G401.6 (cell line): ENCODE results near the gene RASAL2.

Experiments used
- FAIRE-seq: peaks from 2 replicates; lab custom pipeline; 2012; peaks lifted over from hg19 to GRCh38; lab: Jason Lieb, UNC

The RASAL2 gene

DNA sequence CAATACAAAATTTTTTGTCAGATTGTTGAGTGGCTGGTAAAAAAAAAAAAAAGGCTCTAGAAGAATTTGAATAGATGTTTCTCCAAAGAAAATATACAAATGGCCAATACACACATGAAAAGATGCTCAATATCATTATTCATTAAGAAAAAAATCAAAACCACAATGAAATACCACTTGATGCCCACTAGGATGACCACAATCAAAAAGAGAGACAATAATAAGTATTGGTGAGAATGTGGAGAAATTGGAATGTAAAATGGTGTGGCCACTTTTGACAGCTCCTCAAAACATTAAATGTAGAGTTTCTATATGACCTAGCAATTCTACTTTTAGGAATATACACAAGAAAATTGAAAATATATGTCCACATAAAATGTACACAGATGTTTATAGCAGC, 302.9 kb downstream of the RASAL2 start:
- no peak for FAIRE-seq

DNA sequence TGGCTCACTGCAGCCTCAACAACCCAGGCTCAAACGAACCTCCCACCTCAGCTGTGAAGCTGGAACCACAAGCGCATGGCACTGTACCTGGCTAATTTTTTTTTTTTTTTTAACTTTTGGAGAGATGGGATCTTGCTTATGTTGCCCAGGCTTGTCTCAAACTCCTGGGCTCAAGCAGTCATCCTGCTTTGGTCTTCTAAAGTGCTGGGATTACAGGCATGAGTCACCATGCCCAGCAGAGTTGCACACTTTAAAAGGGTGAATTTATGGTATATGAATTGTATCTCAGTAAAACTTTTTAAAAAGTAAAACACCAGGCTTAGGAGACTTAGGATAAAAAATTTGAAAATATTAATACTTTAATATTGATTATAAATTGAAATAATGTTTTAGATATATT, 303.8 kb downstream of the RASAL2 start:
- FAIRE-seq, result no peak

DNA sequence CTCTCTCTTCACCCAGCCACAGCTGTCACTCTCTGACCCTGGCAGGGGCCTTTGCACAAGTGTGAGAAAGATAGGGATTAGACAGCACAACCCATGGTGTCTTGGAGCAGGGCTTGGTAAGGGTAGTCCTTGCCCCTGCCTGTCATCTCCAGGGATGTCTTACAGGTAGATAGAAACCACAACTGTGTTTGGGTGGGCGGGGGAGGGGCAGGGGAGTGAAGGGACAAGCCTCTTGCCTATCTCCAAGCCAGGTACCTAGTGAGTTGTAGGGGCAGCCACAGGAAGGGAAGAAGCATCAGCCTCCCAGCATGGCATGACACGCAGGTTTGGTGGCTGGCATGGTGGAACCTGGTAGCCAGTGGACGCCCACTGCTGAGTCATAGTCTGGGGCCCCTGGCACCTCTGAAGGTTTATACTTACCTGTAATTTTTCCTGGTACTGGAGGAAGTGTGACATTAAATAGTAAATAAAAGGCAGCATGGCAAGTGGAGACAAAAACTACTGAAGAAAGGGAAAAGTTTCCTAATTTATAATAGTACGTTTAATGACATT, 305.3 kb downstream of the RASAL2 start:
- no peak for FAIRE-seq

DNA sequence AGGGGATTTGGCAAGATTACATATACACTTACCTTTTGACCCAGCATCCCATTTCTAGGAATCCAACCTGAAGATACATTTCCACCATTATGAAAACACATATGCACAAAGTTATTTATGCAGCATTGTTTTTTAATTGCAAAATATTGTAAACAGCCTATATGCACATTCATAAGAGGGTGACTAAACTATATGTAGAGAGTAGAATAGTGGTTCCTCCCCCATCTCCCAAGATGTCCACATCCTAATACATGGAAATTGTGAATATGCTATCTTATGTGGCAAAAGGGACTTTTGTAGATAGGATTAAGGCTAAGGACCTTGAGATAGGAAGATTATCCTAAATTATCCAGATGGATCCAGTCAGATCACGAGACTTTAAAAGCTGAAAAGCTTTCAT, 311.2 kb downstream of the RASAL2 start:
- FAIRE-seq, result no peak

DNA sequence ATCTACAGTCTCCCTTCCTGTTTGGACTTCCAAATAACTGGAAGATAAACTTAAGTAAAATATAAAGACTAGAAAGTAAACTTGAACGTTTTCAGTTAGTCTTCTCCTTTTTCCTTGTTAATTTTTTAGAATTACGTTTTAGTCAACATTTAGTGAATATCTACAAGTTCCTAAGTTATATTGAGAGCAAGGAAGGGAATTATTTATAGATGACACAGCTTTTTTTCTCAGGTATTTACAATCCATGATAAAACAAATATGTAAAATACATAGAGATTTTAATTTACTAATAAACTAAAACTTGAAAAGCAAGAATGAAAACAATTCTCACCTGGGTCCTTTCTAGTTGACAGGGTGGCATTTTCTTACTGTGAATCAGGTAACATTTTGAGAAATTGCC, 313.3 kb downstream of the RASAL2 start:
- no peak for FAIRE-seq

DNA sequence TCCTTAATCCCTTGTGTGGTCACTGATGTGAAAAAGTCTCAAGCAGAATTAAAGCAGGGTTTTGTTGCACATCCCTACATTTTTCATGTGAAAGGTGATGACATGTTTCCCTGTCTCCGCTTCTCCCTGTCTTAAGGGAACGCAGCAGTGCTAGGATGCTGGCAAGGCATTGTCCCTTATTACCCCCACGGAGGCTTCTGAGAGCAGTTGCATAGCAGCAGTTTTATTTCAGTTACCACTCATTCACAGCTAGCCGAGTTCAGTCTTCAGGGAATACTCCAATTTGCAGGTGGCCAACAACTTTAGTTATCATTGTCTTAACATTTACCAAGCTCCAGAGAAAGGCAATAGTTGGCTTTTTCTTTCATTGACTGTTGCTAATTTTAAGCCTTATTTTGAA, 313.8 kb downstream of the RASAL2 start:
- FAIRE-seq, result no peak

DNA sequence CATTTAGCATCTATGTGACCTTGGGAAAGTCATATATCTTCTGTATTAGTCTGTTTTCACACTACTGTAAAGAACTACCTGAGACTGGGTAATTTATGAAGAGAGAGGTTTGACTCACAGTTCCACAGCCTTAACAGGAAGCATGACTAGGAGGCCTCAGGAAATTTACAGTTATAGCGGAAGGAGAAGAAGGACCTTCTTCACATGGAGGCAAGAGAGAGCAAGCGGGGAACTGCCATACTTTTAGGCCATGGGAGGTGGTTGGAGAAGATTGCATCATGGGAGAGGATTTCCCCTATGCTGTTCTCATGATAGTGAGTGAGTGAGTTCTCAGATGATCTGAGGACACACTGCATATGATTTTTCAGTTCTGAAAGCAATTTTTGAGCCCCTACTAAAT, 315.0 kb downstream of the RASAL2 start:
- no peak for FAIRE-seq

DNA sequence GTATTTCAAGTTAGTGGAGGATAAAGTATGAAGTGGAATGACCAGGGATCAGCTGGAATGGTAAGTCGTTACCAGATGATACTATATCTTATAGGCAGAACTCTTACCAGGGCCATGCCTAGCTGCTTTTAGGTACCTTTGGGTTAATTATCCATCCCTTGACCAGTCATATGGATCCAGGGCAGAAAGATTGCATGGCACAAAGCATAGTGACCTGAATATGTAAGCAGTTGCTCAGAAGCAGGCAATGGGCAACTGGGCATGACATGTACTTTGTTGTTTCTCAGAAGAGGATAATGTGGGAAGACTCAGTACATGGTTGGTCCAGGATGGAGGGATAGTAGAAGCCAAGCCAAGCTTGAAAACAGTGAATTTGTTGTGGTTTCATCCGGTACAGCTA, 315.6 kb downstream of the RASAL2 start:
- FAIRE-seq, result no peak

DNA sequence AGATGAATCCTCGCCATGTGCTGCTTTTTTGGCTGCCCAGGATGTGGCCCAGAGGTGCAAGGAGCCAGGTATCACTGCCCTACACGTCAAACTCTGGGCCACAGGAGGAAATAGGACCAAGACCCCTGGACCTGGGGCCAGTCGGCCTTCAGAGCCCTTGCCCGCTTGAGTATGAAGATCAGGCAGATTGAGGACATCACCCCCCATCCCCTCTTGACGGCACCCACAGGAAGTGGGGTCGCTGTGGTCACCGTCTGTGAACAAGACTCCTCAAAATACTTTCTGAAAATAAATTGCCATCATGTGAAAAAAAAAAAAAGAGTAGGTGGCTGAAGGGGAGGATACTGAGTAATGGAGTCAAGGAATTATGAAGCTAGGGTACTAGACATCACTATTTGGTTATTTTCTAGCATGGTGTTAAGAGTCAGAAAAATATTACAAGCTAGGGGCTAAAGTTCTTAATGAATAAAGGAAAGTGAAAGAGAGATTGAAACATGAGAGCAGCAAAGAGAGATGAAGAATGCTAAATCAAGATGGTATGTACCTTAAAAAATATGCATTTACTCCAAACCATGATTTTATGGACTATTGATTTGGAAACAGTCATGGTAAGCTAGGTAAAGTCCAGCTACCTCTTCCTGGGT, 318.0 kb downstream of the RASAL2 start:
- FAIRE-seq, result no peak

DNA sequence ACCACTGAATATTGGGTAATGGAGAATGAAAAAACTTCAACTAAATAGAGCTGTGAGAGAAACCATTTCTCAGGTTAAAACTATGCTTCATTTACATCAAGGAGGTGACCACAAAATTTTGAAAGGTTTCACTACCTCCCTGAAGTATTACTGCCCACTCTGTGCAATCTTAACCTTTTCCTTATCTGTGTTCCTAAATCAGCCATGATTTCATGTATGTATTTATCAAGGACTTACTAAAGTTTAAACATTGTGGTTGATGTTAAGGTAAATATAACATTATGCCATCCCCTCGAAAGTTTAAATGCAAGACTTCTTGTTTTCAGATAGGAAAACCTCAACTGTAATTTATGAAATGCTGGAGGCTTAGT, 318.5 kb downstream of the RASAL2 start:
- no peak for FAIRE-seq

DNA sequence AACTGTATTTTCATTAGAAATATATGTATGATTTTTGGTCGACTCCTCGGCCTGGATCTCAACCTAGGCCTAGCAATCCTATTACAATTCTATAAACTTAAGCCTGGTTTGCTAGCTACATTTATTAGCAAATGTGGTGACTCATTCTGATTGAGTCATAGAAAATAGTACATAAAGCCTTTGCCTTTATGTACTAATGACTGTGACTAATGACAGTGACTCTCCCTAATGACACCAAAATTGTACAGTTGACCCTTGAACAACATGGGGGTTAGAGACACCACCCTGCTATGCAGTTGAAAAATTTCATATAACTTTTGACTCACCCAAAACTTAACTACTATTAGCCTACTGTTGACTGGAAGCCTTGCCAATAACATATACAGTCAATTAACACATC, 324.0 kb downstream of the RASAL2 start:
- FAIRE-seq, result no peak

DNA sequence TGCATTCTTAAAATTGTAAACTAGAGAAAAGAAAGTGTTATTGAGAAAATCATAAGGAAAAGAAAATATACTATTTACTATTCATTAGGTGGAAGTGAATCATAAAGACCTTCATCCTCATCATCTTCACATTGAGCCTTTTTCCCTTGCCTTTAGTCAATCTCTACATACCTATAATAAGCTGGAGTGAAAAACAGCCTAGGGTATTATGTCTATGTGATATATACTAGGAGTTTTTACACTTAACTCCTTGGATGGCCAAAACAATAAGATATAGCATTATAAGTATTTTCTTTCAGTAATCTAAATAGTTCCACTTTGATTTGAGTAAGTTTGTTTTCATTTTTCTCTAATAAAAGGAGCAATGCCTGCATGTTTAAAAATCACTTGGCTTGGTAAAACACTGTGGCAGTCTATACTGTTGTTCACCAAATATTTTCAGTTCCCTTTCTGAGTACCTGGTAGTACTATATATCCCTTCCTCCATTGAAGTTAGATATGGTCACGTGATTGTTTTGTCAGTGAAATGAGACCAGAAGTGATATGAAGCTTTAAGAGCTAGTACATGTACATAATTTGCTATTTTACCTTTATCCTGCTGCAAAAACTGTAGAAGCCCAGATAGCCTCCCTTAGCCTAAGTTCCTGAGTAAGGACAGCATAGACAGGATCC, 324.5 kb downstream of the RASAL2 start:
- no peak for FAIRE-seq

DNA sequence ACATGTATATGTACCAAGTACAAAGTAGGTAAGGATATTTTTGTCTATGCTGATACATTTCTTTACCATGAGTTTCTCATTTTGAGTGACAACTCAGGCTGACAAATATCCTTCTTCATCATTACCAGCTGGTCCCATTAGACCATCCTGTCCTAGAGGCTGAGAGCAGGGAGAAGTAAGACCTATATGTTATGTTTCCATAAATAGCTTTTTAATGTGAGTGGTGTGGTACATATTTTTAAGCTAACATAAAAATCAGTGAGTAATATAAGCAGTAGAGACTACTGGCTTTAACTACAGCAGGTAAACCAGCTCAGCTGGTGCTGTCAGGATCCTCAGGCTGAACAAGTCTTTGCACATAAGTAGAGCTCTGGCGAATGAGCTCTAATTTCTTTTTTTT, 340.5 kb downstream of the RASAL2 start:
- no peak for FAIRE-seq

DNA sequence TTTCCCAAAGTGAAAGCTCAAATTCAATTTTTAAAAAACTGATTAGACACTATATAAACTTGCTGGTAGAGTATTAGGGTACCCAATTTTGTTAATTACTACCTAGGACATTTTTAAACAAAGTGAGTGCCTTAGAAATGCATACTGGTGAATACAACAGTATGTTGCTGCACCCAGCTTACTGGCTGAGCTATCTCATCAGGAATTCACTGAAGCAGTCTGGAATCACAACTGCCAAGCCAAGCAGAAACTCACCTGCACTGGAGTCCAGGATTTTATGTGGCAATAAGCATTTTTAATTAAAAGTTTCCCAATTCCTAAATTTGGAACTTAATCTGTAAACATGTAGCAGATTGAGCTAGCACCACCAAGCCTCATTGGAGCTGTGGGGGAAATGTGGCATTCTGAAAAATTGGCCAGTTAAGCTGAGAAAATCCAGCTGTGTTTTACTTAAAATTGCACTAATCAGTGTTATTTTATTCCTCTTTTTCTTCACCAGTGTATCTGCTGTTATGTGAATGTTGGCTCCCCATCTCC, 341.1 kb downstream of the RASAL2 start:
- FAIRE-seq, result no peak

DNA sequence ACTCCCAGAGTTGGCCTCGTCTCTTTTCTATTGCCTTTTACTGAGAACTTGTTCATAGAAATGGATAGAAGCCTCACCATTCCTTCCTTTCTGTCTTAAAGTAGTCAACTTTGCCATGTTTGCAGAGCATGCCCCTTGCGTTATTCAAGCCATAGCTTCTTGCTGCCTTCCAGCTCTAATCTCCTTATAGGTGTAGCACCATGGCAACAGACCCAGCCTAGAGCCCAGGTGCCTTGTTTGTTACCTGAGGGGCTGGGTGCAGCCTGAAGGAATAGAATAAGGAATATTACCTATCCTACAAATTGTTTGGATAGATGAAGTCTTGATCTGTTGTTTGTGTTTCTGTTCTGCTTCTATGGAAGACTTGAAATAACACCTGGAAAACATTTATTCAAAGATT, 343.0 kb downstream of the RASAL2 start:
- FAIRE-seq, result no peak

DNA sequence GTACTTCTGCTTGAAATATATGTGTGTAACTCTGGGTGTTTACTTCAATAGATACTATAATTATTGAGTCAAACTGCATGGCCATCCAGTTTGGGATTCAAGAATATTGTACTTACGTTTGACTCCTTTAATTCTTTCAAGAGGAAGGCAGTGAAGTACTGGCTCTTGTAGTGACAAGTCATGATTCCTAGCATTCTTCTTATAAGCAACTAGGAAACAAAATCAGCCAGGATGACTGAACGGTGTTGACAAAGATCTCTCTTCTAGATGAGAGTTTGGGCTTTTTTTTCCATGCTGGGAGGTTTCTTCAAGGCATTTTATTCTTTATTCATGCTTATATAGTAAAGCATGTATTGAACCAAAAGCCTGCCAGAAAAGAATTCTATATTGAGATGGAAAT, 344.5 kb downstream of the RASAL2 start:
- FAIRE-seq, result no peak

DNA sequence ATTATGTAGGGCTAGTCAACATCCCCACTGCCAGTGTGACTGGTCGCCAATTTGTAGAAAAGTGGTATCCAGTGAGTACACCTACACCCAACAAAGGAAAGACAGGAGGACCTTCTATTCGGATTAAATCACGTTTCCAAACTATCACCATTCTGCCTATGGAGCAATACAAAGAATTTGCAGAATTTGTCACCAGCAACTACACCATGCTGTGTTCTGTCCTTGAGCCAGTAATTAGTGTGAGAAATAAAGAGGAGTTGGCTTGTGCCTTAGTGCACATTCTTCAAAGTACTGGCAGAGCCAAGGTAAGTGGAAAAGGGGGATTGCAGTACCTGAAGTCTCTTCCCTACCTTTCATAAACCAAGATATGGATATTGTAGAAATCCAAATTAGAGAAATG, 349.0 kb downstream of the RASAL2 start:
- FAIRE-seq, result no peak

DNA sequence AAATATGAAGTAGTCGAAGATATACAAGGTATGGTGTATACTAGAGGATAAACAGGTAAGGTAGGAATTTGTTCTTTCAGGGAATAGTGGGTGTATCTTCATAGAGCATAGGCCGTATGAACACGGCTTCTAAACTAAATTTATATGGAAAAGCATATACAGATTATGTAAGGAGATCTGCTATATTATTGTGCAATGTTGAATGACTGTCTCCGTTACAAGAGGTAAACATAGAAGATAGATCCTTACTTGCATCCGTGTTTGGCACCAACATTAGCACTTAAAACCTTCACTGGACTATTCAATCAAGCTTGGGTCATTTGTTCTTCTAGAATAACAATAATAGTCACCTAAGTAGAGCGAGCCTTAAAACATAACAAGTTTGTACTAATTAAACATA, 357.0 kb downstream of the RASAL2 start:
- no peak for FAIRE-seq

DNA sequence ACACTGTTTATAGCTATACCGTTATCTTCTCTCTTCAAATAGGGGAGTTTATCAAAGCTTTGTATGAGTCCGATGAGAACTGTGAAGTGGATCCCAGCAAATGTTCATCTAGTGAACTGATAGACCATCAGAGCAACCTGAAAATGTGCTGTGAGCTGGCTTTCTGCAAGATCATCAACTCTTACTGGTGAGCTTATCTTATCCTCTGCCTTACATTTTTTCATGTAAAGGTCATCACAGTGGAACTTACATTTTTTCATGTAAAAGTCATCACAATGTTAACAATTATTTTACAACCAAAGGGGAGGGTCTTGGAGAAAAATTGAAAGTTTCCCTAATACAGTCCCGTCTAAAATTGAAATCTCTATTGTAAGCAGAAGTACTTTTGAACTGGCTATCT, 357.6 kb downstream of the RASAL2 start:
- FAIRE-seq, result no peak

DNA sequence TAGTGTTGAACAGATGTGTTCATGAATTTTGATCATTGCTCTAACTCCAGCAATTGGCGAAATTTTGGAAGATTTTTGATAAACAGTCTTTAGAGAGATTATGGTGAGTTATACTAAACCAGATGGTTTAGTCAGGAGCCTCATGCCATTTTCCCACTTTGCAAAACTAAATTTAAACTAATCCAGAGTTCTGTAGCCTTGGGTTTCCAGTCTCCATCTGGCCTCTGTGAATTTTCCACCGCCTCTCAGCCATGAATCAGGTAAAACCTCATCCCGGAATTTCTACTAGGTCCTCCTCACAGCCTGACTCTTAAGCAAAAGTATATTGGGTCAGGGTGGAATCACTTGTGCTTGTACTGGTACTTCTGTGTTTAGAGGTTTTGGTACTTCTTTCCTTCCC, 358.1 kb downstream of the RASAL2 start:
- no peak for FAIRE-seq

DNA sequence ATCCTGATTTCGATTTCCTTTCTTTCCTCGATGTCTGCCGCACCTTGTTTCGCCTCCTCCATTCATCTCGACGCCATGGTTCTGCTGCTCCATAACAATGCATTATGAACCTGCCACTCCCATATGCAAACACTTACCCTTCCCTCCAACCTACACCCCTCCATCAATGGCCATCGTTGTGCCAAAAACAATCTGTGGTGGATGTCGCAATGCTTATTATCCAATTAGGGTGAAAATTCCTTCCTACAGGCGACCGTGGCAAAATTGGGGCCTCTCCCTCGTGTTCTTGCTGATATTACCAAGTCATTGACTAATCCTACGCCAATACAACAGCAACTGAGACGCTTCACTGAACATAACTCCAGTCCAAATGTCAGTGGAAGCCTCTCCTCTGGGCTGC, 362.6 kb downstream of the RASAL2 start:
- no peak for FAIRE-seq

DNA sequence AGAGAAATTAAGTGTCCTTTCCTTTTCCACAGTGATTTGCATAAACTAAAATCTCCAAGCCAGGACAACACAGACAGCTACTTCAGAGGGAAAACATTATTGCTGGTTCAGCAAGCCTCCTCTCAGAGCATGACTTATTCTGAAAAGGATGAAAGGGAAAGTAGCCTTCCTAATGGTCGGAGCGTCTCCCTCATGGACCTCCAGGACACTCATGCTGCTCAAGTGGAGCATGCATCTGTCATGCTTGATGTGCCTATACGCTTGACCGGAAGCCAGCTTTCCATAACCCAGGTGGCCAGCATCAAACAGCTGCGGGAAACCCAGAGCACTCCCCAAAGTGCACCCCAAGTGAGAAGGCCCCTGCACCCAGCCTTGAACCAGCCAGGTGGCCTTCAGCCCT, 363.7 kb downstream of the RASAL2 start:
- FAIRE-seq, result no peak

DNA sequence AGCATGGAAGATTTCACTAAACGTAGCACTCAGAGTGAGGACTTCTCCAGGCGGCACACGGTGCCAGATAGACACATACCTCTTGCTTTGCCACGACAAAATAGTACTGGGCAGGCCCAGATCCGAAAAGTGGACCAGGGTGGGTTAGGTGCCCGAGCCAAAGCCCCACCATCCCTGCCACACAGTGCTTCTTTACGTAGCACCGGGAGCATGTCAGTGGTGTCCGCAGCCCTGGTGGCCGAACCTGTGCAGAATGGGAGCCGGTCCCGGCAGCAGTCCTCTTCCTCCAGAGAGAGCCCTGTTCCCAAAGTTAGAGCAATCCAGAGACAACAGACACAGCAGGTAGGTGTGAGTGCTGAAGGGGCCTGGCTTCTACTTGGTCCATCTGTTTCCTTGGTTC, 364.3 kb downstream of the RASAL2 start:
- FAIRE-seq, result no peak

DNA sequence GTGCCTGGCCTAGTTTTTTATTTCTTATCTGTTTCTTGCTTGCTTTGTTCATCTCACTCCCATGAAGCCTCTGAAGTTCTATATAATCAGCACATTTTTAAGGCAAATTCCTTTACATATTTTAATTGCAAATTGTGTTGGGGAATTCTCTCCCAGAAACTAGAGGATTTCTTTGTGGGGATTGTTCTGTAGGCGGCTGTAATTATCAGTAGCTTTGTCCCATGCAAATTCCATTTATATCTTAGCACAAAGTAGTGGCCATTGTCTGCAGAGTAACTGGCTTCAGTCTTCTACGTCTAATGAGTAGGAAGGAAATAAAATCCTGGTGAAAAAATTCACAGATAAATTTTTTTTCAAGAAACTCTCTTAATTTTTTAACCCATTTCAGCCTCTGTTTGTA, 367.2 kb downstream of the RASAL2 start:
- FAIRE-seq, result no peak
